ENCODE data around the gene OVCA2. TPM values are rescaled to one million over a fixed set of nuclear protein-coding genes. Genes with fewer than 3 reads are reported as not detected.

Gene OVCA2
- total RNA-seq, 1 experiment from 2014 or later = 93.3 TPM

DNA sequence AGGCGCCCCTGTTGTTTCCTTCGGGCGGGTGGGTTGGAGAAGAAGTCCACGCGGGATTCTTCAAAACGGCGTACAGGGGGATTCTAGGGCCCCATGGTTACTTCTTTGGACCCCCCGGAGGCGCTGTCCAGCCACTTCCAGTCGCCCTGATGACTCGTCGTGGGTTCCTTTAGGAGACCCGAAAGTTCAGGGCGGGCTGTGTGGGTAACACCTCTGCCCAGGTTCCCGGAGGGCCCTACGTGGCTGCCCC, 12.4 kb downstream of the OVCA2 start:
- DNase-seq (ENCODE audit: low read depth) = no peak

GRCh38 chr17:2054512-2055291, 12.9 kb downstream of the OVCA2 start, which contains the start of gene HIC1:
HIC1 (plus strand) TSS chr17:2055103; CDS start chr17:2056691, 1,588 bp downstream.
- DNase-seq (ENCODE audit: low read depth) = peak; percentile 87

DNA sequence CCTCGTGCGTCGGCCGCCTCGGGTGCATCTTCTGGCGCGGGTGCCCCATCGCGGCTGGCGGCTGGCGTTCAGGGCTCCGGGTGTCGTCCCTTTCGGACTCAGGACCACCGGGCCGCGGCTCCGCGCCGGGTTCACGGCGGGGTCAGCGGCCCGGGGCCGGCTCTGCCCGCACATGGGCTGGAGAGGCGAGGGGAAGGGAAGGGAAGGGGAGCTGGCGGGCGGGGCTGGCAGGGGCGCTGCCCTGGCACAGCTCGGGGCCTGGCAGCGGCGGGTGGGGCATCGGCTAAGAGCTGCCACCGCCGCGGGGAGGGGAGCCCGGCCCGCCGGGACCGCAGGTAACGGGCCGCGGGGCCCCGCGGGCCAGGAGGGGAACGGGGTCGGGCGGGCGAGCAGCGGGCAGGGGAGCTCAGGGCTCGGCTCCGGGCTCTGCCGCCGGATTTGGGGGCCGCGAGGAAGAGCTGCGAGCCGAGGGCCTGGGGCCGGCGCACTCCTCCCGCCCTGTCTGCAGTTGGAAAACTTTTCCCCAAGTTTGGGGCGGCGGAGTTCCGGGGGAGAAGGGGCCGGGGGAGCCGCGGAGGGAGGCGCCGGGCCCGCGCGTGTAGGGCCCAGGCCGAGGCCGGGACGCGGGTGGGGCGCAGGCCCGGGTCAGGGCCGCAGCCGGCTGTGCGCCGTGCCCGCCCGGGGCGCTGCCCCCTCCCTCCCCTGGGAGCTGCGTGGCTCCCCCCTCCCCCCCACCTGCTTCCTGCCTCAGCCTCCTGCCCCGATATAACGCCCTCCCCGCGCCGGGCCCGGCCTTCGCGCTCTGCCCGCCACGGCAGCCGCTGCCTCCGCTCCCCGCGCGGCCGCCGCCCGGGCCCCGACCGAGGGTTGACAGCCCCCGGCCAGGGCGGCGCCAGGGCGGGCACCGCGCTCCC, 13.7 kb downstream of the OVCA2 start:
- DNase-seq (ENCODE audit: low read depth) = peak; percentile 29

DNA sequence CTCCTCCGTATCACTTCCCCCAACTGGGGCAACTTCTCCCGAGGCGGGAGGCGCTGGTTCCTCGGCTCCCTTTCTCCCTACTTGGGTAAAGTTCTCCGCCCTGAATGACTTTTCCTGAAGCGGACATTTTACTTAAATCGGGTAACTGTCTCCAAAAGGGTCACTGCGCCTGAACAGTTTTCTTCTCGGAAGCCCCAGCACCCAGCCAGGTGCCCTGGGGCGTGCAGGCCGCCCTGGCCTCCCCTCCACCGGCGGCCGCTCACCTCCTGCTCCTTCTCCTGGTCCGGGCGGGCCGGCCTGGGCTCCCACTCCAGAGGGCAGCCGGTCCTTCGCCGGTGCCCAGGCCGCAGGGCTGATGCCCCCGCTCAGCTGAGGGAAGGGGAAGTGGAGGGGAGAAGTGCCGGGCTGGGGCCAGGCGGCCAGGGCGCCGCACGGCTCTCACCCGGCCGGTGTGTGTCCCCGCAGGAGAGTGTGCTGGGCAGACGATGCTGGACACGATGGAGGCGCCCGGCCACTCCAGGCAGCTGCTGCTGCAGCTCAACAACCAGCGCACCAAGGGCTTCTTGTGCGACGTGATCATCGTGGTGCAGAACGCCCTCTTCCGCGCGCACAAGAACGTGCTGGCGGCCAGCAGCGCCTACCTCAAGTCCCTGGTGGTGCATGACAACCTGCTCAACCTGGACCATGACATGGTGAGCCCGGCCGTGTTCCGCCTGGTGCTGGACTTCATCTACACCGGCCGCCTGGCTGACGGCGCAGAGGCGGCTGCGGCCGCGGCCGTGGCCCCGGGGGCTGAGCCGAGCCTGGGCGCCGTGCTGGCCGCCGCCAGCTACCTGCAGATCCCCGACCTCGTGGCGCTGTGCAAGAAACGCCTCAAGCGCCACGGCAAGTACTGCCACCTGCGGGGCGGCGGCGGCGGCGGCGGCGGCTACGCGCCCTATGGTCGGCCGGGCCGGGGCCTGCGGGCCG, 14.7 kb downstream of the OVCA2 start:
- DNase-seq (ENCODE audit: low read depth) = peak; percentile 11

GRCh38 chr17:2057175-2057759, 15.4 kb downstream of the OVCA2 start:
- DNase-seq (ENCODE audit: low read depth) = no peak

DNA sequence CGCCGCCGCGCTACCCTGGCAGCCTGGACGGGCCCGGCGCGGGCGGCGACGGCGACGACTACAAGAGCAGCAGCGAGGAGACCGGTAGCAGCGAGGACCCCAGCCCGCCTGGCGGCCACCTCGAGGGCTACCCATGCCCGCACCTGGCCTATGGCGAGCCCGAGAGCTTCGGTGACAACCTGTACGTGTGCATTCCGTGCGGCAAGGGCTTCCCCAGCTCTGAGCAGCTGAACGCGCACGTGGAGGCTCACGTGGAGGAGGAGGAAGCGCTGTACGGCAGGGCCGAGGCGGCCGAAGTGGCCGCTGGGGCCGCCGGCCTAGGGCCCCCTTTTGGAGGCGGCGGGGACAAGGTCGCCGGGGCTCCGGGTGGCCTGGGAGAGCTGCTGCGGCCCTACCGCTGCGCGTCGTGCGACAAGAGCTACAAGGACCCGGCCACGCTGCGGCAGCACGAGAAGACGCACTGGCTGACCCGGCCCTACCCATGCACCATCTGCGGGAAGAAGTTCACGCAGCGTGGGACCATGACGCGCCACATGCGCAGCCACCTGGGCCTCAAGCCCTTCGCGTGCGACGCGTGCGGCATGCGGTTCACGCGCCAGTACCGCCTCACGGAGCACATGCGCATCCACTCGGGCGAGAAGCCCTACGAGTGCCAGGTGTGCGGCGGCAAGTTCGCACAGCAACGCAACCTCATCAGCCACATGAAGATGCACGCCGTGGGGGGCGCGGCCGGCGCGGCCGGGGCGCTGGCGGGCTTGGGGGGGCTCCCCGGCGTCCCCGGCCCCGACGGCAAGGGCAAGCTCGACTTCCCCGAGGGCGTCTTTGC, 16.2 kb downstream of the OVCA2 start:
- DNase-seq (ENCODE audit: low read depth) = no peak

GRCh38 chr17:2058586-2059546, 17.0 kb downstream of the OVCA2 start:
- DNase-seq (ENCODE audit: low read depth) = no peak

GRCh38 chr17:2059547-2060384, 17.9 kb downstream of the OVCA2 start:
- DNase-seq (ENCODE audit: low read depth) = no peak

DNA sequence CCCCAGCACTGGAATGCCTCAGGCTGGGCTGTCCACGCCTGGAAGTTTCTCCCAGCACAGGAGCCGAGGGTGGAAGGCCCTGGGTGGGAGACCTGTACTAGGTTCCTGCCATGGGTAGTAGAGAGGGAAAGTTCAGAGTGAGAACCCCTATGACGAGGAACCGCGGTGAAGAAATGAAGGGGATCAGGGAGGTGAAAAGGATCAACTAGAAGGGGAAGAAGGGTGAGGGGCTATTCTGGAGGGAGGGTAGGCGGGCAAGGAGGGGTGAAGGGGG, 18.5 kb downstream of the OVCA2 start:
- no peak for DNase-seq (ENCODE audit: low read depth)

DNA sequence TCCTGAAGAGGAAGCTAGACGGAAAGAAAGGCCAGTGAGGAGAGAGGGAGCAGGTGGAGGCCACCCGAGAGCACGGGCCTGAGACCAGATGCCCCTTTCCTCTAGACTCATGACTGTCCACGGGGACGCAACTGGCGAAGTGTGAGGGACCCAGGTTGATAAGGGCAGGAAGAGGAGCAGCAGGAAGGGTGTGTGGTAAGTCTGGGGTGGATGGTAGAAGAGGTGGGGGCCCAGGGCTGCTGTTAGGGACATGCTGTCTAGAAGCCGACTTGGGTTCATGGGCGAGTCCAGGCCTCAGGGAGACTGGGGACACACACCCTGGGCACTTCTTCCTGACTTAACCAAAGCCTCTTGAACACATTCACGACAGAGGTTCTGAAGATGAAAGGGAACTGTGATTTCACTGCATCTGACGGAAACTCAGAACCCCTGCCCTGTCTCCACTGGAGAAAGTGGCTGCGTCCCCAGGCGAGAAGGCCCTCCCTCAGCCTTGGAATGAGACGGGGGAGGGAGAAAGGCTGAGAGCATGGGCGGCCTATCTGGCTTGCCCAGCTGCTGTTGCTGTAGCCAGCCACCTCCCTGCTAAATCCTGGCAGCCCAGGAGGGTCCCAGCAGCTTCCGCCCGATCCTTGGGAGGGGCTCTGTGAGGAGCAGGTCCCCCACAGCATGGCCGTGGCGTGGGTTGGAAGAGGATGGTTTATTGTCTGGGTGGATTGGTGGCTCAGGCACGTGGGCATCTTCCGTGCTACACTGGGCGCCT, 19.0 kb downstream of the OVCA2 start:
- DNase-seq (ENCODE audit: low read depth) = no peak

- no peak for DNase-seq (ENCODE audit: low read depth)
Observed at GRCh38 chr17:2061441-2061958, 19.7 kb downstream of the OVCA2 start.

DNA sequence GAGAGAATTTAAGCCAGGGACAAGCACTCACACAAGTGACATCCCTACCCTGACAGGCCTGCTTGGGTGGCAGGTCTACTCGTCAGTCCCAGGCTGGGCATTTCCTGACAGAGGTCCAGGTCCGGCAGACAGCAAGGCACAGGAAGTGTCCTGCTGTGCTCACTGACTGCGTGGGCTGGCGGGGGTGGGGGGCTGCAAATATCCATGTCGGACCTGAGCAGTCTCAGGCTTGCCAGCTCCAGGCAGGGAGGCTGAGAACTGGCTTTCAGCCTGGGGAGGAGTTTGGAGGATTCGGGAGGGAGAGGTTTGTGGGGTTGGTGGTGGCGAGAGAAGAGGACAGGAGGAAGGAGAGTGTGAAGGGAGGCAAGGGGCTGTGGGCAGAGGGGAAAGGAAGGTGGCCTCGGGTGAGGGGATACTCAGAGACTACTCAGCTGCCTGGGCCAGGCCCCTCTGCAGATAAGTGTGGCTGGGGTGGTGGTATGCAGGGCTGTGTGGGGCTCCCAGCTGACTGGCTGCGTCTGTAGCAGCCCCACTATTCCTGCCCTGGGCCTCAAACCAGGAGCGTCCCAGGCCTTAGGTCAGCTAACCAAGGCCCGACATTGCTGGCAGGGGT, 20.9 kb downstream of the OVCA2 start:
- peak; percentile 61 for DNase-seq (ENCODE audit: low read depth)

GRCh38 chr17:2063261-2064146, 21.7 kb downstream of the OVCA2 start:
- peak; percentile 19 for DNase-seq (ENCODE audit: low read depth)

DNA sequence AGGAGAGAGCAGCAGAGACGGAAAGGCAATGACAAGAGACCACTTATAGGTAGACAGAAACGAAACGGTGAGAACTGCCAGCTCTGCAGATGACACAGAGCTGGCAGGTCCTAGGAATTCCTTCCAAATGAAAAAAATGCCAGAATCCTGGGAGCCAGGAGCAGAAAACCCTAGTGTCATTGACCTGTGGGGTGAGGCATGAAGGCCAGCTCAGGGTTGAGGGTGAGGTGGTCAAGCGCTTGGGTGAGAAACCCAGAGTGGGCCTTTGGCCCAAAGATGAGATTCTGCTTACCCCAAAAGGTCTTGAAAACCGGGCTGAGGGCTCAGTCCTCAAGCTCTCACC, 22.3 kb downstream of the OVCA2 start:
- DNase-seq (ENCODE audit: low read depth) = no peak

DNA sequence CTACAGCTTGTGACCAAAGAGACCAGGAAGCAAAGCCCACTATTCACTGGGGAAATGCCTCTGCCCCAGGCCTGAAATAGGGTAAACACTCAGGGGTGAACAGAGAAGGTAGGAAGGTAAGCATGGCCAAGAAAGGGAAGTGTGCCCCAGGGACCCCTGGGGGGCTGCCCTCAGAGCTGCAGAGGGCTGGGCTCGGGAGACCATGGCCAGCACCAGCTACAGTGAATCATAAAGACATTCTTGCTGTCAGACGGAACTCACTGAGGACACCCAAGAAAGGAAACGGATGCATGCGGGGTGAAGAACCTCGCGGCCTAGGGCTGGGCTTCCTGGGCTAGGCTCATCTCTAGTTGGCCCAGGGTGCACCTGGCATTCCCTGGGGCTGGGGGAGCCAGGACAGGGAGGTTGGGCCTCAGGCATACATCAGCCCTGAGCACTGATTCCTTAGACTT, 22.7 kb downstream of the OVCA2 start:
- DNase-seq (ENCODE audit: low read depth) = peak; percentile 12
